ENCODE measurements around the gene KCNJ6. TPM values are rescaled to one million over a fixed set of nuclear protein-coding genes. Genes with fewer than 3 reads are reported as not detected.

The KCNJ6 gene
- total RNA-seq, 1 experiment from 2014 or later = not detected

GRCh38 chr21:37763298-37763697 lies 153.0 kb downstream of the KCNJ6 start:
- BruUV-seq (replicated peaks) = no TSS peak
- no peaks in the 10 kb centered on the region for H3K9me3 ChIP-seq (ENCODE audit: control insufficient read depth, insufficient read depth, low read depth, low read length)
- H3K36me3 ChIP-seq (ENCODE audit: control insufficient read depth, insufficient read depth, low read length) = no peaks in the 10 kb centered on the region
- H3K27me3 ChIP-seq (ENCODE audit: control insufficient read depth, insufficient read depth, low read length) = no peaks in the 10 kb centered on the region
- no peak for DNase-seq (ENCODE audit: low read depth, low spot score)
- no peak for ATAC-seq
- in situ Hi-C loops (cut with HindIII; ENCODE audit: low pct_unique_long_range_greater_than_20kb, low sequenced_read_pairs) = no loop called here
- no peak overlapping the region for H3K4me3 ChIP-seq (ENCODE audit: low read depth in 2 of 2, low read length in 2 of 2)
- ChIA-PET CTCF (no interaction called here), POLR2A (no interaction called here)
- no peaks in the 10 kb centered on the region for H3K4me1 ChIP-seq (ENCODE audit: control insufficient read depth, insufficient read depth, low read length)
- H3K27ac ChIP-seq (ENCODE audit: low read length) = no peak overlapping the region
- intact Hi-C loops (cut with micrococcal nuclease; ENCODE audit: unreplicated experiment) = no loop called here
- TF ChIP-seq SIN3A (IDR thresholded peaks at IDR 0.05; ENCODE audit: borderline replicate concordance, insufficient read depth, low read depth, low read length) (no peak), TCF7L2 (IDR thresholded peaks at IDR 0.05; ENCODE audit: low read depth, low read length) (no peak), POLR2AphosphoS5 (IDR thresholded peaks at IDR 0.05; ENCODE audit: low read depth, low read length) (no peak), CTCF (IDR thresholded peaks at IDR 0.05) (no peak)
- TF ChIP-seq, protein P1, sequence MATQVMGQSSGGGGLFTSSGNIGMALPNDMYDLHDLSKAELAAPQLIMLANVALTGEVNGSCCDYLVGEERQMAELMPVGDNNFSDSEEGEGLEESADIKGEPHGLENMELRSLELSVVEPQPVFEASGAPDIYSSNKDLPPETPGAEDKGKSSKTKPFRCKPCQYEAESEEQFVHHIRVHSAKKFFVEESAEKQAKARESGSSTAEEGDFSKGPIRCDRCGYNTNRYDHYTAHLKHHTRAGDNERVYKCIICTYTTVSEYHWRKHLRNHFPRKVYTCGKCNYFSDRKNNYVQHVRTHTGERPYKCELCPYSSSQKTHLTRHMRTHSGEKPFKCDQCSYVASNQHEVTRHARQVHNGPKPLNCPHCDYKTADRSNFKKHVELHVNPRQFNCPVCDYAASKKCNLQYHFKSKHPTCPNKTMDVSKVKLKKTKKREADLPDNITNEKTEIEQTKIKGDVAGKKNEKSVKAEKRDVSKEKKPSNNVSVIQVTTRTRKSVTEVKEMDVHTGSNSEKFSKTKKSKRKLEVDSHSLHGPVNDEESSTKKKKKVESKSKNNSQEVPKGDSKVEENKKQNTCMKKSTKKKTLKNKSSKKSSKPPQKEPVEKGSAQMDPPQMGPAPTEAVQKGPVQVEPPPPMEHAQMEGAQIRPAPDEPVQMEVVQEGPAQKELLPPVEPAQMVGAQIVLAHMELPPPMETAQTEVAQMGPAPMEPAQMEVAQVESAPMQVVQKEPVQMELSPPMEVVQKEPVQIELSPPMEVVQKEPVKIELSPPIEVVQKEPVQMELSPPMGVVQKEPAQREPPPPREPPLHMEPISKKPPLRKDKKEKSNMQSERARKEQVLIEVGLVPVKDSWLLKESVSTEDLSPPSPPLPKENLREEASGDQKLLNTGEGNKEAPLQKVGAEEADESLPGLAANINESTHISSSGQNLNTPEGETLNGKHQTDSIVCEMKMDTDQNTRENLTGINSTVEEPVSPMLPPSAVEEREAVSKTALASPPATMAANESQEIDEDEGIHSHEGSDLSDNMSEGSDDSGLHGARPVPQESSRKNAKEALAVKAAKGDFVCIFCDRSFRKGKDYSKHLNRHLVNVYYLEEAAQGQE (IDR thresholded peaks at IDR 0.05; ENCODE audit: insufficient read depth in 1 of 2, low read depth in 2 of 2, low read length in 1 of 2) = no peak

- CTCF ChIA-PET = no interaction called here
- POLR2A ChIA-PET = interaction anchor here (0.6 kb wide), 1 partner anchor 561 kb away, joined by 3 read pairs; no protein-coding TSS in a partner anchor
Measured at GRCh38 chr21:37762606-37763005, 153.7 kb downstream of the KCNJ6 start.

More at GRCh38 chr21:37762606-37763005, 153.7 kb downstream of the KCNJ6 start:
- in situ Hi-C loops (cut with HindIII; ENCODE audit: low pct_unique_long_range_greater_than_20kb, low sequenced_read_pairs) (no loop called here), intact Hi-C loops (cut with micrococcal nuclease; ENCODE audit: unreplicated experiment) (no loop called here)
- no peak overlapping the region for H3K27ac ChIP-seq (ENCODE audit: low read length)
- no peak overlapping the region for H3K4me3 ChIP-seq (ENCODE audit: low read depth in 2 of 2, low read length in 2 of 2)
- no peaks in the 10 kb centered on the region for H3K9me3 ChIP-seq (ENCODE audit: control insufficient read depth, insufficient read depth, low read depth, low read length)
- BruUV-seq (replicated peaks) = no TSS peak
- DNase-seq (ENCODE audit: low read depth, low spot score) (no peak), ATAC-seq (no peak)
- no peak for TF ChIP-seq CTCF (IDR thresholded peaks at IDR 0.05)
- TF ChIP-seq, protein P1 (IDR thresholded peaks at IDR 0.05; ENCODE audit: insufficient read depth in 1 of 2, low read depth in 2 of 2, low read length in 1 of 2) = no peak
- no peak for TF ChIP-seq TCF7L2 (IDR thresholded peaks at IDR 0.05; ENCODE audit: low read depth, low read length)
- no peak for TF ChIP-seq SIN3A (IDR thresholded peaks at IDR 0.05; ENCODE audit: borderline replicate concordance, insufficient read depth, low read depth, low read length)
- no peak for TF ChIP-seq POLR2AphosphoS5 (IDR thresholded peaks at IDR 0.05; ENCODE audit: low read depth, low read length)
- H3K36me3 ChIP-seq (ENCODE audit: control insufficient read depth, insufficient read depth, low read length) = no peaks in the 10 kb centered on the region
- no peaks in the 10 kb centered on the region for H3K27me3 ChIP-seq (ENCODE audit: control insufficient read depth, insufficient read depth, low read length)
- H3K4me1 ChIP-seq (ENCODE audit: control insufficient read depth, insufficient read depth, low read length) = no peaks in the 10 kb centered on the region
